Adrenal gland (tissue), 5 donors: Measurements from ENCODE around the gene GOLGA6L22.
"Not testable (repeated sequence)": the region's sequence is repeated elsewhere in the genome, so short reads cannot be mapped to it uniquely, and the experiment has no call there.

Experiments
- CTCF ChIP-seq, 6 experiments: fragments of 450-650 bp in 4 of 6; fragments of 200-600 bp in 2 of 6; sonication (generic) in 1 of 6; IDR thresholded peaks; 1 replicate in 5 of 6; 2 replicates in 1 of 6; pipeline versions ENCODE4 v1.5.1 to v1.8.0; 2016 to 2021; ENCODE audit warnings: antibody characterized with exemption in 6 of 6, mild to moderate bottlenecking in 2 of 6, moderate library complexity in 1 of 6
- POLR2A ChIP-seq, 2 donors: fragments of 450-650 bp; IDR thresholded peaks; one replicate each; pipeline ENCODE4 v1.6.1; 2017; ENCODE audit warnings: antibody characterized with exemption in 2 of 2, mild to moderate bottlenecking in 2 of 2, moderate library complexity in 1 of 2
- donor health status: DM: no; HTN: no; CAD: no.

GRCh38 chr15:22420340-22420739, 38.4 kb upstream of the GOLGA6L22 start:
- TF ChIP-seq CTCF, POLR2A (IDR thresholded peaks at IDR 0.05): not testable (repeated sequence)
